ENCODE measurements around the gene SOD2. TPM values are rescaled to one million over a fixed set of nuclear protein-coding genes. Genes with fewer than 3 reads are reported as not detected.
"Not testable (repeated sequence)": the region's sequence is repeated elsewhere in the genome, so short reads cannot be mapped to it uniquely, and the experiment has no call there.

Gene SOD2
- total RNA-seq, 2 donors from 2014 or later: 243 to 555 TPM

DNA sequence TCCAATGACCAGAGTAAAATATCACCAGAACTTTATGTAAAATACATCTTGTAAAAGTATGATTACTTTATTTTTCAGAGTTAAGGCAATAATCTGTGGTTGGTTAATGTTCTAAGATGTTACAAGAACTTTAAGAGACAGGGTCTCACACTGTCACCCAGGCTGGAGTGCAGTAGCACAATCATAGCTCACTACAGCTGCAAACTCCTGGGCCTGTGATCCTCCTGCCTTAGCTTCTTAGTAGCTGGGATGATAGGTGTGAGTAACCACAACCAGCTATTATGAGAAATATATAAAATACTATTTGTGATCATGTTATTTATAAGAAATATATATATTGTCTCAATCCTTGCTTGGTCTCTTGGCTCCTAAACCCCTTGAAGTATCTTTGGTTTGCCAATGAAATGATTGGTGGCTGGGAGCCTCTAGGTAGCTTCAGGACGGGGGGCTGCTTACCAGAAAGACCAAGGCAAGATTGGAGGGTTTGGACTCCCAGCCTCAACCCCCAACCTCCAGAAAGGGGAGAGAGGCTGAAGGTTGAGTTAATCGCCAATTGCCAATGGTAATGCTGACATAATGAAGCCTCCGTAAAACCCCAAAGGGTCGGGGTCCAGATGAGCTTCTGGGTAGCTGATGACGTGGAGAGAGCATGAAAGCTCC lies 15.4 kb downstream of the SOD2 start:
- Histone ChIP-seq H3K27ac (no peak overlapping the region), H3K4me1 (peaks cover 0 to 16% of the 10 kb centered on the region in 2 donors), H3K36me3 (peaks cover 49% of the 10 kb centered on the region), H3K9me3 (no peaks in the 10 kb centered on the region), H3K27me3 (no peaks in the 10 kb centered on the region), H3K4me3 (no peak overlapping the region)
- DNase-seq (ENCODE audit: low spot score): no peak
- TF ChIP-seq, protein P1, sequence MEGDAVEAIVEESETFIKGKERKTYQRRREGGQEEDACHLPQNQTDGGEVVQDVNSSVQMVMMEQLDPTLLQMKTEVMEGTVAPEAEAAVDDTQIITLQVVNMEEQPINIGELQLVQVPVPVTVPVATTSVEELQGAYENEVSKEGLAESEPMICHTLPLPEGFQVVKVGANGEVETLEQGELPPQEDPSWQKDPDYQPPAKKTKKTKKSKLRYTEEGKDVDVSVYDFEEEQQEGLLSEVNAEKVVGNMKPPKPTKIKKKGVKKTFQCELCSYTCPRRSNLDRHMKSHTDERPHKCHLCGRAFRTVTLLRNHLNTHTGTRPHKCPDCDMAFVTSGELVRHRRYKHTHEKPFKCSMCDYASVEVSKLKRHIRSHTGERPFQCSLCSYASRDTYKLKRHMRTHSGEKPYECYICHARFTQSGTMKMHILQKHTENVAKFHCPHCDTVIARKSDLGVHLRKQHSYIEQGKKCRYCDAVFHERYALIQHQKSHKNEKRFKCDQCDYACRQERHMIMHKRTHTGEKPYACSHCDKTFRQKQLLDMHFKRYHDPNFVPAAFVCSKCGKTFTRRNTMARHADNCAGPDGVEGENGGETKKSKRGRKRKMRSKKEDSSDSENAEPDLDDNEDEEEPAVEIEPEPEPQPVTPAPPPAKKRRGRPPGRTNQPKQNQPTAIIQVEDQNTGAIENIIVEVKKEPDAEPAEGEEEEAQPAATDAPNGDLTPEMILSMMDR (IDR thresholded peaks at IDR 0.05): no peak

- Histone ChIP-seq H3K4me3 (no peak overlapping the region), H3K9me3 (no peaks in the 10 kb centered on the region), H3K4me1 (peaks cover 0 to 16% of the 10 kb centered on the region in 2 donors), H3K27ac (no peak overlapping the region), H3K27me3 (no peaks in the 10 kb centered on the region), H3K36me3 (peaks cover 42% of the 10 kb centered on the region)
- no peak for DNase-seq (ENCODE audit: low spot score)
- TF ChIP-seq, protein P1 (IDR thresholded peaks at IDR 0.05): no peak
Measured at GRCh38 chr6:159676890-159677505, 16.0 kb downstream of the SOD2 start.

DNA sequence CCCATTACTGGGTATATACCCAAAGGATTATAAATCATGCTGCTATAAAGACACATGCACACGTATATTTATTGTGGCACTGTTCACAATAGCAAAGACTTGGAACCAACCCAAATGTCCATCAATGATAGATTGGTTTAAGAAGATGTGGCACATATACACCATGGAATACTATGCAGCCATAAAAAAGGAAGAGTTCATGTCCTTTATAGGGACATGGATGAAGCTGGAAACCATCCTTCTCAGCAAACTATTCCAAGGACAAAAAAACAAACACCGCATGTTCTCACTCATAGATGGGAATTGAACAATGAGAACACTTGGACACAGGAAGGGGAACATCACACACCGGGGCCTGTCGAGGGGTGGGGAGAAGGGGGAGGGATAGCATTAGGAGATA lies 16.8 kb downstream of the SOD2 start:
- H3K36me3 ChIP-seq: peaks cover 35% of the 10 kb centered on the region
- not testable (repeated sequence) for H3K4me3 ChIP-seq; H3K4me1 ChIP-seq; H3K27me3 ChIP-seq; DNase-seq (ENCODE audit: low spot score); H3K27ac ChIP-seq; H3K9me3 ChIP-seq

GRCh38 chr6:159665868-159666635 lies 27.0 kb downstream of the SOD2 start:
- H3K27ac ChIP-seq: no peak overlapping the region
- H3K4me1 ChIP-seq: no peaks in the 10 kb centered on the region
- peaks cover 0 to 6% of the 10 kb centered on the region in 2 donors for H3K9me3 ChIP-seq
- H3K36me3 ChIP-seq: peaks cover 30% of the 10 kb centered on the region
- H3K27me3 ChIP-seq: no peaks in the 10 kb centered on the region
- H3K4me3 ChIP-seq: no peak overlapping the region
- DNase-seq (ENCODE audit: low spot score): no peak
- TF ChIP-seq, protein P1 (IDR thresholded peaks at IDR 0.05): no peak

GRCh38 chr6:159663368-159663889 lies 29.6 kb downstream of the SOD2 start:
- not testable (repeated sequence) for H3K27ac ChIP-seq; H3K9me3 ChIP-seq; DNase-seq (ENCODE audit: low spot score); H3K4me3 ChIP-seq; H3K27me3 ChIP-seq; H3K4me1 ChIP-seq; H3K36me3 ChIP-seq

DNA sequence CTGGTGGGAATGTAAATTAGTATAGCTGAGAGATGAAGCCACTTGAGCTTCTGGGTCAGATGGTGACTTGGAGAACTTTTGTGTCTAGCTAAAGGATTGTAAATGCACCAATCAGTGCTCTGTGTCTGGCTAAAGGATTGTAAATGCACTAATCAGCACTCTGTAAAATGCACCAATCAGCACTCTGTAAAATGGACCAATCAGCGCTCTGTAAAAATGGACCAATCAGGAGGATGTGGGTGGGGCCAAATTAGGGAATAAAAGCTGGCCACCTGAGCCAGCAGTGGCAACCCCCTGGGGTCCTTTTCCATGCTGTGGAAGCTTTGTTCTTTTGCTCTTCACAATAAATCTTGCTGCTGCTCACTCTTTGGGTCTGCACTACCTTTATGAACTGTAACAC lies 31.1 kb downstream of the SOD2 start:
- H3K4me3 ChIP-seq; H3K27ac ChIP-seq; DNase-seq (ENCODE audit: low spot score); H3K27me3 ChIP-seq; H3K9me3 ChIP-seq; H3K36me3 ChIP-seq; H3K4me1 ChIP-seq: not testable (repeated sequence)

DNA sequence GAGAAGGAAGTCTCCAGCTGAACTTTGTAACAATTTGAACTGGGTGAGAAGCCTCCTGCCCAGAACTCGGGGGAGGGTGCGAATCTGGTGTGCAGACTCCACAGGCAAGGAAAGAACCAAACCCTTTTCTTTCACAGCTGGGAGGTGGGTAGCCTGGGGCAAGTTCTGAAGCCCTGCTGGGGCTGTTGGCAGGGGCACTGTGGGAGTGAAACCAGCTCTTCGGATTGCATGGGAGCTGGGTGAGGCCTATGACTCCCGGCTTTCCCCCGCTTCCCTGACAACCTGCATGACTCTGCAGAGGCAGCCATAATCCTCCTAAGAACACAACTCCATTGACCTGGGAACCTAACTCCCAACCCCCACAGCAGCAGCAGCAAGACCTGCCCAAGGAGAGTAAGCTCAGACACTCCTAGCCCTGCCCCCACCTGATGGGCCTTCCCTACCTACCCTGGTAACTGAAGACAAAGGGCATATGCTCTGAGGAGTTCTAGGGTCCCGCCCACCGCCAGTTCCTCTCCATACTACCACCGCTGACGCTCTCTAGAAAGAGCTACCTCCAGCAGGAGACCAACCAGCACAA lies 37.5 kb downstream of the SOD2 start:
- no peak overlapping the region for H3K27ac ChIP-seq
- no peaks in the 10 kb centered on the region for H3K9me3 ChIP-seq
- H3K36me3 ChIP-seq: no peaks in the 10 kb centered on the region
- DNase-seq (ENCODE audit: low spot score): no peak
- no peak overlapping the region for H3K4me3 ChIP-seq
- H3K27me3 ChIP-seq: no peaks in the 10 kb centered on the region
- TF ChIP-seq, protein P1 (IDR thresholded peaks at IDR 0.05): no peak
- H3K4me1 ChIP-seq: no peaks in the 10 kb centered on the region
